Measurements from ENCODE around the gene MAMDC2. TPM values are rescaled to one million over a fixed set of nuclear protein-coding genes. Genes with fewer than 3 reads are reported as not detected.

MAMDC2 gene
- total RNA-seq, 2 experiments from 2014 or later: 0.12 TPM; not detected in 1

DNA sequence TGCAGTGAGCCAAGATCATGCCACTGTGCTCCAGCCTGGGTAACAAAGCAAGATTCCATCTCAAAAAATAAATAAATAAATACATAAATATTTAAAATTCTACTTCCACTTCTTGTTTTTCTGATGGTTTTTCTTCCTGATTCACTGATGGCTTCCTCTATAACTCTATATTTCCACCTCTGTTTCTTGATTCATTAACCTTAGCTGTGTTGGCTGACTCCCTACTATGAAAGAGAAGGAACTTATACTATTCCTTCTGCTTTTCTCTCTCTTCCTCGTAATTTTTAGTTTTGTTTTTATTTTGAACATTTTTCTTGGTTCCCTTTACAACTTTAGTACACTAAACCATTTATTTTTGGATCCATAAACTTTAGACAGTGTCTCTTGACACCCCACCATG lies 103.5 kb downstream of the MAMDC2 start:
- no peak overlapping the region for H3K4me3 Mint-ChIP-seq
- no peak overlapping the region for H3K27ac Mint-ChIP-seq
- no peak for DNase-seq
- H3K36me3 Mint-ChIP-seq: no peaks in the 10 kb centered on the region
- CTCF ChIA-PET: no interaction called here
- ATAC-seq: no peak
- no peaks in the 10 kb centered on the region for H3K4me1 Mint-ChIP-seq
- peaks cover 9% of the 10 kb centered on the region for H3K27me3 Mint-ChIP-seq
- no peaks in the 10 kb centered on the region for H3K9me3 Mint-ChIP-seq (ENCODE audit: low read depth)

DNA sequence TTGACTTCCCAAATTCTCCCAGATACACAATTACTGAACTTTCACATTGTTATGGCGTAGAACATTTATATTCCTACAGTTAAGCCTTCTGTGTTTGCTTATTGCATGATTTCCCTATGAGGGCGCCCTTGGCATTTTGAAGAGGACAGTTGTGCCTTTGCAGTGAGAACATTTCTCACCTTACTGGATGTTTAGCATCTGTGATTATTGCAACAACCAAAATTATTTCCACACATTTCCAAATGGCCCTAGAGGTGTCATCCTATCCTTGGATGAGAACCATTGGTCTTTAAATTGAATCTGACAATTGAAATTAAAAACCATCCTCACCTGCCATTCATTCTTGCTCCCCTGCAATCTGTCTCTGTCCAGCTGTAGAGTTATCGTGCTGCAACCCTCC lies 104.0 kb downstream of the MAMDC2 start:
- DNase-seq (no peak), ATAC-seq (no peak)
- Mint-ChIP-seq H3K27me3 (peaks cover 9% of the 10 kb centered on the region), H3K4me3 (no peak overlapping the region), H3K36me3 (no peaks in the 10 kb centered on the region), H3K9me3 (ENCODE audit: low read depth) (no peaks in the 10 kb centered on the region), H3K4me1 (no peaks in the 10 kb centered on the region), H3K27ac (no peak overlapping the region)
- CTCF ChIA-PET: no interaction called here

DNA sequence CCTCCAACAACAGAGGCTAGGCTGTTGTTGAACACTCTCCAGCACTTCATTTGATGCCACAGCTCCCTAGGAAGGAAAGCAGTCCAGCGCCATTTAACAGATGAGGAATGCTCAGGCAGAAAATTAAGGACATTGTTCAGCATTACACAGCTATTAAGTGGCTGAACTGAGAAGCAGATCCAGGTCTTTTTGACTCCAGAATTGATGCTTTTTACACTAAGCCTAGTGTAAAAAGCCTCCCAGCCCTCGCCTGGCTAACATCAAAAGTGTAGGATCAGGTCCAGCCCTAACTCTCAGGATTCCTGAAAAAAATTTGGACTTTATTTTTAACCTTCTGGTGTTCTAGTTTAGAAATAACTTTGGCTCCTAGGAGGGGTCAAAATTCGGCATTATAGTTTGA lies 108.7 kb downstream of the MAMDC2 start:
- no peak overlapping the region for H3K27ac Mint-ChIP-seq

GRCh38 chr9:70156729-70157128 lies 113.1 kb downstream of the MAMDC2 start:
- H3K9me3 Mint-ChIP-seq (ENCODE audit: low read depth): no peaks in the 10 kb centered on the region
- H3K27ac Mint-ChIP-seq: no peak overlapping the region
- CTCF ChIA-PET: no interaction called here
- no peaks in the 10 kb centered on the region for H3K4me1 Mint-ChIP-seq
- no peaks in the 10 kb centered on the region for H3K36me3 Mint-ChIP-seq
- no peak for DNase-seq
- peaks cover 16% of the 10 kb centered on the region for H3K27me3 Mint-ChIP-seq
- no peak overlapping the region for H3K4me3 Mint-ChIP-seq
- ATAC-seq: no peak

More for the DNA sequence above, 108.7 kb downstream of the MAMDC2 start:
- no peak for ATAC-seq
- Mint-ChIP-seq H3K36me3 (no peaks in the 10 kb centered on the region), H3K4me3 (no peak overlapping the region), H3K9me3 (ENCODE audit: low read depth) (no peaks in the 10 kb centered on the region), H3K27me3 (peaks cover 14% of the 10 kb centered on the region), H3K4me1 (no peaks in the 10 kb centered on the region)
- CTCF ChIA-PET: no interaction called here
- no peak for DNase-seq

- CTCF ChIA-PET: interaction anchor here (0.8 kb wide), 1 partner anchor 49 kb away, joined by 4 read pairs; no protein-coding TSS in a partner anchor
- Mint-ChIP-seq H3K36me3 (no peaks in the 10 kb centered on the region), H3K4me3 (no peak overlapping the region), H3K9me3 (ENCODE audit: low read depth) (no peaks in the 10 kb centered on the region), H3K27me3 (peaks cover 16% of the 10 kb centered on the region), H3K27ac (no peak overlapping the region), H3K4me1 (no peaks in the 10 kb centered on the region)
- DNase-seq: no peak
- no peak for ATAC-seq
These were observed 116.0 kb downstream of the MAMDC2 start for GRCh38 chr9:70159630-70160029.

DNA sequence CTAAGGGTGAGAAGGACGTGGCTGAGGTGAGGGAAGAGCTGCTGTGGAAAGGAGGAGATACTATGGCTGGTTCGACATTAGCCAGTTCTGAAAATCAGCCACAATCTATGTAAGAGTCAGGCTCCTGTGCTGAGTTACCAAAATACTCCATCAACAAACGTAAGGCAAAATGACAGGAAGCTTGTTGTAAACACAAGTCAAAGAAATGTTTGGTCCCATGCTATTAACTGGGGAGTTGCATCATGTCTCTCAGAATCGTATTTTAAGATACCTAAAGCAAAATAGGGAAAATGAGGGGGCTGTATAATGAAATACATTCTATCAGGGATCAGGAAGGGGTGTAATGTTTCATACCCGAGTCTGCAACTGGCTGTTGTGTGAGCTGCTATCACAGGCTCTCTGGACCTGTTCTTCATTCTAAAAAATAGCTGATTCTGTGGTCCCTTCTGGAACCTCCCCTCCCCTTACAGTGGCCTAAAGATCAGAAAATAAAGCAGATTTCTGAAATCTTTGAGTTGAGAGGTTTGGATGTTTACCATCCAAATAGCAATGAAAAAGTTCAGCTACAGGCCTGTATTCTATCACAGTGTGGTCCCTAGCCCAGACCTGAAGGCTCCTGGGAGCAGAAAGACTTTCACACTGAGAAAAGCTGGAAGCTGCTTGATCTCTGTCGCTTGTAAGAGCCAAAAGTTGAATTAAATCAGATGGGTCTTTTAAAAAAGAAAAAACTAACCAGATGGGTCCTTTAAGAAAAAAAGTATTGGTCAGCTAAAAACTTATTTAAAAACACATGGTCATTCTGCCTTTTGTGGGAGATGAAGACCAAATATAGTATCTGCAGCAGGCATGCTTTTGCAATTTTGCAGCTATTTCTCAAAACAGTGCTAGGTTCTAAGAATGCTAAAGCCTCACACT lies 117.3 kb downstream of the MAMDC2 start:
- Mint-ChIP-seq H3K36me3 (no peaks in the 10 kb centered on the region), H3K27me3 (peaks cover 5% of the 10 kb centered on the region), H3K4me3 (no peak overlapping the region), H3K4me1 (no peaks in the 10 kb centered on the region), H3K27ac (no peak overlapping the region), H3K9me3 (ENCODE audit: low read depth) (no peaks in the 10 kb centered on the region)
- CTCF ChIA-PET: interaction anchor here (0.8 kb wide), 1 partner anchor 50 kb away, joined by 4 read pairs; no protein-coding TSS in a partner anchor
- DNase-seq: no peak
- no peak for ATAC-seq

GRCh38 chr9:70165006-70165602 lies 121.5 kb downstream of the MAMDC2 start:
- ATAC-seq (no peak), DNase-seq (no peak)
- no peaks in the 10 kb centered on the region for H3K36me3 Mint-ChIP-seq
- H3K9me3 Mint-ChIP-seq (ENCODE audit: low read depth): no peaks in the 10 kb centered on the region
- no peak overlapping the region for H3K4me3 Mint-ChIP-seq
- CTCF ChIA-PET: no interaction called here
- H3K4me1 Mint-ChIP-seq: no peaks in the 10 kb centered on the region
- H3K27me3 Mint-ChIP-seq: no peaks in the 10 kb centered on the region
- no peak overlapping the region for H3K27ac Mint-ChIP-seq

DNA sequence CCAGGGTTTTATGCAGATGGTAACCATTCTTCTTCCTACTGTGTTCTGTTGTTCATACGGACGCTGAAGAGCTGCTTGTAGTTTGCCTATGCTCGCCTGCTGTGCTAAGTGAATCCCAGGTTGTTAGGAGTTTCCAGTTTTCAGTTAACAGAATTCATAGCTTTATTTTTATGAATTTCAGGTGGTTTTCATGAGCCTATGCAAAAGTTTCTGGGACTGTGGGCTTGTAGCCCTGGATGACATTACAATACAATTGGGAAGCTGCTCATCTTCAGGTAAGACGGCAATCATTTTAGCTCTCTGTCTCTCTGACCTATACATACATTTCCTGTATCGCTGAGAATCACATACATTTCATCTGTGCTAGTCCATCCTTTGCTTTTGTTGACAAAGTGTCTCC lies 124.9 kb downstream of the MAMDC2 start:
- Mint-ChIP-seq H3K4me1 (no peaks in the 10 kb centered on the region), H3K9me3 (ENCODE audit: low read depth) (no peaks in the 10 kb centered on the region), H3K27me3 (no peaks in the 10 kb centered on the region), H3K27ac (no peak overlapping the region), H3K4me3 (no peak overlapping the region), H3K36me3 (no peaks in the 10 kb centered on the region)
- CTCF ChIA-PET: no interaction called here
- no peak for ATAC-seq
- no peak for DNase-seq

DNA sequence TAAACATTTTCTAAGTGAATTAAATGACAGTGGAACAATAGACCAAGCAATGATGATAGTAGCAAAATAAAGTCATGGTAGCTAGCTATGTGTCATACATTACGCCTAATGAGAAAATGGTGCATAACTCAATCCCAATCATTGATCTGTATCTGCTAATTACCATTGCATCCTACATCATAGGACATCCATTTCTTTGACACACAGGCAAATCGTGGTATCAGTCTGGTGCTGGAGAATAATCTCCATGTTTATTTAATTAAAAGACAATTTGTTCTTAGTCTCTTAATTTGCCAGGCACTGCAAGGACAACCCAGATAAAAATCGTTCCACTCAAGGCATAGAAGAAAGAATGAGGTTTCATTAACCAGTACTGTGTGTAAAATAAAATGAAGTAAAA lies 125.6 kb downstream of the MAMDC2 start:
- DNase-seq: no peak
- no peaks in the 10 kb centered on the region for H3K36me3 Mint-ChIP-seq
- H3K4me1 Mint-ChIP-seq: no peaks in the 10 kb centered on the region
- H3K27me3 Mint-ChIP-seq: no peaks in the 10 kb centered on the region
- no peak overlapping the region for H3K4me3 Mint-ChIP-seq
- CTCF ChIA-PET: interaction anchor here (1.0 kb wide), 1 partner anchor 14 kb away, joined by 3 read pairs; no protein-coding TSS in a partner anchor
- H3K9me3 Mint-ChIP-seq (ENCODE audit: low read depth): no peaks in the 10 kb centered on the region
- H3K27ac Mint-ChIP-seq: no peak overlapping the region
- no peak for ATAC-seq

- Mint-ChIP-seq H3K27me3 (no peaks in the 10 kb centered on the region), H3K27ac (no peak overlapping the region), H3K36me3 (no peaks in the 10 kb centered on the region), H3K4me1 (no peaks in the 10 kb centered on the region), H3K9me3 (ENCODE audit: low read depth) (no peaks in the 10 kb centered on the region), H3K4me3 (no peak overlapping the region)
- ATAC-seq (no peak), DNase-seq (no peak)
- CTCF ChIA-PET: interaction anchor here (1.0 kb wide), 1 partner anchor 15 kb away, joined by 3 read pairs; no protein-coding TSS in a partner anchor
These were observed 126.6 kb downstream of the MAMDC2 start for GRCh38 chr9:70170151-70170790.

DNA sequence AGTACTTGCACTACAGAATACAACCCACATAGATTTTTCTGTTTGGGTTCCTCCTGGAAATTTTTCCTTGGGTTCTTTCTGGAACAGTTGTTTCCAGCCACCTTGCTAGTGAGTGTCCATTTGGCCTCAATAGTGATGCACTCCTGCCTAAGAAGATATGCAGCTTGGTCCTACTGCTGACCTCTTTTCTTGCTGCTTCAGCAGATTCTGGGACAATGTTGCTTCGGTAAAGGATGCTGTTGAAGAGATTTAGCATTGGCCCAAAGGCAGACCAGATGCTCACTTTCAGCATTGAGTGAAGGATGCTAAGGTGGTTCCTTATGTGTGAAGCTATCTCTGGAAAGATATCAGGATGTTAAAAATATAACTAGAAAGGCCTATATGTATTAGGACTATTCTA lies 128.9 kb downstream of the MAMDC2 start:
- DNase-seq (no peak), ATAC-seq (no peak)
- Mint-ChIP-seq H3K4me3 (no peak overlapping the region), H3K36me3 (no peaks in the 10 kb centered on the region), H3K27me3 (no peaks in the 10 kb centered on the region), H3K9me3 (ENCODE audit: low read depth) (no peaks in the 10 kb centered on the region), H3K27ac (no peak overlapping the region), H3K4me1 (no peaks in the 10 kb centered on the region)
- CTCF ChIA-PET: no interaction called here

DNA sequence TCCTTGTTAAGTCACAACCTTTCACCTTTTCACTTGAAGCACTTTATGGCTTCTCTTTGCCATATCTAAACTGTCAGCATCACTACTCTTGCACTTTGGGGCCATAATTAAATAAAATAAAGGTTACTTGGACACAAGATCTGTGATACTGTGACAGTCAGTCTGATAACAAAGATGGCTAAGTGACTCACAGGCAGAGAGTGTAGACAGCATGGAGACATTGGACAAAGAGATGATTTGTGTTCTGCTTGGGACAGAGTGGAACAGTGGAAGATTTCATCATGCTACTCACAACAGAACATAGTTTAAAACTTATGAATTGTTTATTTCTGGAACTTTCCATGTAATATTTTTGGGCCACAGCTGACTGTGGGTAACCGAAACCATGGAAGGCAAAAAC lies 133.5 kb downstream of the MAMDC2 start:
- CTCF ChIA-PET: no interaction called here
- no peak overlapping the region for H3K27ac Mint-ChIP-seq
- ATAC-seq (no peak), DNase-seq (no peak)
- no peaks in the 10 kb centered on the region for H3K36me3 Mint-ChIP-seq
- H3K27me3 Mint-ChIP-seq: no peaks in the 10 kb centered on the region
- peaks cover 2% of the 10 kb centered on the region for H3K9me3 Mint-ChIP-seq (ENCODE audit: low read depth)
- H3K4me3 Mint-ChIP-seq: no peak overlapping the region
- no peaks in the 10 kb centered on the region for H3K4me1 Mint-ChIP-seq

DNA sequence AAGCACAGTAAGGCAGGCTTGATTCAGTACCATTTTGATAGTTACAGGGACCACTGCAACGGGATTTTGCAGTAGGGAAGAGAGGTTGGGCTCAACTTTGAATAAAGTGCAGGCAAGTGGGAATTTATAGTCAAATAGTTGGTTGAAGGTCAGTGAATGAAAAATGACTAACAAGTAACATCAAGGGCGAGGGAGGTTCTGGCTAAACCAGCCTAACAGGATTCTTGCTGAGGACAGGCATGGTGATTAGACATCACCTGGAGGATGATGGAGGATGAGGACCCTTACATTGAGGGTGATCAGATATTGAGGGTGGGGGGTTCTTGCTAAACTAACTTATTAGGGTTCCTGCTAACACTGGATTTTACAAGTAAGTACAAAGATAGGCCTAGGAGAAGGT lies 149.1 kb downstream of the MAMDC2 start:
- DNase-seq (no peak), ATAC-seq (no peak)
- no peak overlapping the region for H3K27ac Mint-ChIP-seq
- no peaks in the 10 kb centered on the region for H3K4me1 Mint-ChIP-seq
- H3K4me3 Mint-ChIP-seq: no peak overlapping the region
- H3K36me3 Mint-ChIP-seq: no peaks in the 10 kb centered on the region
- peaks cover 9% of the 10 kb centered on the region for H3K27me3 Mint-ChIP-seq
- CTCF ChIA-PET: no interaction called here
- H3K9me3 Mint-ChIP-seq (ENCODE audit: low read depth): no peaks in the 10 kb centered on the region

- Mint-ChIP-seq H3K4me1 (no peaks in the 10 kb centered on the region), H3K27me3 (peaks cover 5% of the 10 kb centered on the region), H3K27ac (no peak overlapping the region), H3K36me3 (no peaks in the 10 kb centered on the region), H3K4me3 (no peak overlapping the region), H3K9me3 (ENCODE audit: low read depth) (no peaks in the 10 kb centered on the region)
- no peak for ATAC-seq
- CTCF ChIA-PET: no interaction called here
- no peak for DNase-seq
These were observed 151.8 kb downstream of the MAMDC2 start for GRCh38 chr9:70195456-70195855.
